GM10248 (cell line): ENCODE measurements around the gene TMED10.

Source experiments
- CTCF ChIA-PET: fragments of 300-600 bp; sonication (Branson Sonifier 250); formaldehyde crosslinking; extraction: SDS; loops from one replicate; lab custom pipeline; 2021; ENCODE audit warnings: antibody characterized with exemption; lab: Yijun Ruan, JAX
- POLR2A ChIA-PET: fragments of 350-650 bp; sonication (Branson Sonifier 250); formaldehyde crosslinking; extraction: SDS; loops from one replicate; lab custom pipeline; 2020; ENCODE audit warnings: antibody characterized with exemption; lab: Yijun Ruan, JAX
- DNase-seq: peaks from one replicate; pipeline ENCODE4 v3.0.0; 2012; ENCODE audit errors: extremely low spot score
- CTCF ChIP-seq: IDR thresholded peaks from 2 replicates; pipeline ENCODE4 v1.5.1; 2012; ENCODE audit warnings: mild to moderate bottlenecking, low read depth; ENCODE audit errors: extremely low read depth, missing control alignments, control extremely low read depth

The TMED10 gene

DNA sequence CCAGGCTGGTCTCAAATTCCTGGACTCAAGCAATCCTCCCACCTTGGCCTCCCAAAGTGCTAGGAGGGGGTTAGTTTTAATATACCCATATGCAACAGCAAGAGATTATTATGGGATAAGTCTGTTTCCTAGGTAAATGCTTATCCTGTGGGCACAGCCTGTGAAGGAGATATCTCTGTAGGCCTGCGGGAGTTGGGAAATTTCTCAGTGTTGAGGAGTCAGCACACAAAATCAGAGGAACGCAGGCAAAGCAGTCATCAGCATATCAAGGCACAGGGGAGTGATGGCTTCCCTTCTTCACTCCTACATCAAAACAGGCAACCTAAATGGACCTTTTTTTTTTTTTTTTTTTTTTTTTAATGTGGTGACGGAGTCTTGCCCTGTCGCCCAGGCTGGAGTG lies 20.9 kb upstream of the TMED10 start:
- ChIA-PET POLR2A (no interaction called here), CTCF (no interaction called here)
- TF ChIP-seq CTCF = no peak
- no peak for DNase-seq

DNA sequence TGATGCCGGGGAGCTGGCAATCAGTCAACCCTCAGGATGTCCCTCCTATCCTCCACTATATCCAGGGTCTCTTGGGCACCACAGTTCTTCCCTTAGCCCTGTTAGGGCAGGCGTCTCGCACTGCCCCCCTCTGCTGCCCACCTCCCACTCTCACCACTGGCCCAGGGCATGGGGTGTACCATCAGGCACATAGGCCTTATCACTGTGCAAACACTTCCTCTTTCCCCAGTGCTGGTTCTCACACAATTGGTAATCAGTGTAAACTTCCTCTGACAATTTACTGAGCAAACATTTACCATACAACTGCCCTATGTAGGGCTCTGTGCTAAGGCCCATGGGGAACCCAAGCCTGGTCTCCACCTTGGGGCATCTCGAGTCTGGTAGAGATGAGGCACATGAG lies 20.1 kb upstream of the TMED10 start:
- ChIA-PET CTCF (interaction anchor here (1.5 kb wide), 1 partner anchor 23 kb away, joined by 4 read pairs; no protein-coding TSS in a partner anchor), POLR2A (no interaction called here)
- TF ChIP-seq CTCF = no peak
- DNase-seq = no peak

GRCh38 chr14:75196064-75196463 lies 19.7 kb upstream of the TMED10 start:
- ChIA-PET POLR2A (no interaction called here), CTCF (interaction anchor here (1.4 to 1.5 kb wide), 2 partner anchors 21 to 24 kb away, joined by 4 to 5 read pairs; no protein-coding TSS in a partner anchor)
- no peak for TF ChIP-seq CTCF
- DNase-seq = no peak

DNA sequence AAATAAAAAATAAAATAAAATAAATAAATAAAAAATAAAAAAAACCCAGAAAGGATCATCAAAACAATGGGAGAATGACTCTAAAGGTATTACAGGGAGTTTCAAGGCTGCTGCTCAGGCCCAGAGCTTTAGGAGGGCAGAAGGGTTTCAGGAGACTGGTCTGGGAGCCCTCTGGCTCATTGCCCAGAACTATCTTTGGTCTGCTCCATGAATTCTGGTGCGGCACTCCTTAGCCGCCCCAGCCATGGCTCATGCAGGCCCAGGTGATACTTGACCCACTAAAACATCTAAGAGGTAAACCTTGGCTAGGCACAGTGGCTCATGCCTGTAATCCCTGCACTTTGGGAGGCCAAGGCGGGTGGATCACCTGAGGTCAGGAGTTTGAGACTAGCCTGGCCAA lies 14.7 kb upstream of the TMED10 start:
- CTCF ChIA-PET = no interaction called here
- no peak for TF ChIP-seq CTCF
- DNase-seq = no peak
- POLR2A ChIA-PET = no interaction called here

- DNase-seq = no peak
- ChIA-PET POLR2A (no interaction called here), CTCF (no interaction called here)
- no peak for TF ChIP-seq CTCF
Measured at GRCh38 chr14:75190023-75190422, 13.6 kb upstream of the TMED10 start.

- TF ChIP-seq CTCF = no peak
- ChIA-PET CTCF (interaction anchor here (0.7 to 1.6 kb wide), 4 partner anchors 34 to 72 kb away, joined by 3 to 4 read pairs (median 3); no protein-coding TSS in a partner anchor), POLR2A (no interaction called here)
- no peak for DNase-seq
Measured at GRCh38 chr14:75188520-75189268, 12.3 kb upstream of the TMED10 start.
